AG09309 (cell line): ENCODE measurements around the gene NTRK2.
A peak's percentile ranks its signal among the peaks of the same experiment; 100 is the strongest.

ENCODE experiments used
- DNase-seq: peaks from one replicate; pipeline ENCODE4 v3.0.0-alpha.2; 2010; ENCODE audit warnings: low read depth
- H3K4me3 ChIP-seq: 2 replicates; pipeline ENCODE4 v1.5.1; 2011; ENCODE audit warnings: mild to moderate bottlenecking, low read depth, low read length, moderate library complexity; ENCODE audit not compliant: control insufficient read depth
- CTCF ChIP-seq: IDR thresholded peaks from 2 replicates; pipeline ENCODE4 v1.5.1; 2011; ENCODE audit warnings: mild to moderate bottlenecking, low read depth, low read length, inconsistent platforms; ENCODE audit not compliant: insufficient read depth, control insufficient read depth; ENCODE audit errors: missing control alignments

NTRK2 gene

DNA sequence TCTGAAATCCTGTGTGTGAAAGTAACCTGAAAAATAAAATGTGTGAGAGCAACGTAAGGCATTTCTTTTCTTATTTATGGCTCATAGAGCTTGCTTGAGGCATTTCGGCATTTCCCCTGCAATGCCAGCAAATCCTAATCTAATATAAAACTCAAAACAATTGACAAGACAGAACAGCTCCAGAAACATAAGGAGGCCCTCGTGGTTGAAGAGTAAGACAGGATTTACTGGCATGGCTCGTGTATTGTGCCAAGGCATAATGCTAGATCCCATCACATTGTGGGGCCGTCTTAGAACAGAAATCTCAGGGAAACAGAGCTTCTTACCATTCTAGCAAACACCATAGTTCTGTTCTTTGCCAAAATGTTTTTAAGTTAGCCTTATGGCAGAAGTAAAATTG is 166.2 kb downstream of the NTRK2 start:
- TF ChIP-seq CTCF, result no peak
- no peak overlapping the region for H3K4me3 ChIP-seq
- no peak for DNase-seq

GRCh38 chr9:84838879-84839278 is 169.3 kb downstream of the NTRK2 start:
- no peak overlapping the region for H3K4me3 ChIP-seq
- no peak for DNase-seq
- TF ChIP-seq CTCF, result no peak

GRCh38 chr9:84839541-84839940 is 170.0 kb downstream of the NTRK2 start:
- no peak for TF ChIP-seq CTCF
- peak; percentile 57 for DNase-seq
- no peak overlapping the region for H3K4me3 ChIP-seq

GRCh38 chr9:84841931-84842330 is 172.4 kb downstream of the NTRK2 start:
- TF ChIP-seq CTCF, result no peak

GRCh38 chr9:84843175-84843824 is 173.8 kb downstream of the NTRK2 start:
- TF ChIP-seq CTCF, result no peak
- no peak for DNase-seq
- no peak overlapping the region for H3K4me3 ChIP-seq

More at GRCh38 chr9:84841931-84842330, 172.4 kb downstream of the NTRK2 start:
- H3K4me3 ChIP-seq, result no peak overlapping the region
- DNase-seq, result no peak

GRCh38 chr9:84845956-84846900 is 176.7 kb downstream of the NTRK2 start:
- DNase-seq, result no peak

More at GRCh38 chr9:84845956-84846900, 176.7 kb downstream of the NTRK2 start:
- no peak overlapping the region for H3K4me3 ChIP-seq
- no peak for TF ChIP-seq CTCF
